Stimulated activated CD4-positive, alpha-beta T cell treated with anti-CD3 and anti-CD28 coated beads, Interleukin-15, amount 100 ng/mL, for 24 hours (primary cell): Measurements from ENCODE around the gene HOXA1.
"Not testable (repeated sequence)": the region's sequence is repeated elsewhere in the genome, so short reads cannot be mapped to it uniquely, and the experiment has no call there.

Experiments
- DNase-seq: peaks from one replicate; pipeline ENCODE4 v3.0.0-alpha.2; 2020

The HOXA1 gene

GRCh38 chr7:27091105-27091504 lies 4.7 kb downstream of the HOXA1 start:
- DNase-seq, result no peak

- no peak for DNase-seq
Measured at GRCh38 chr7:27088002-27088922, 7.5 kb downstream of the HOXA1 start.

GRCh38 chr7:27083646-27084045 lies 12.2 kb downstream of the HOXA1 start:
- no peak for DNase-seq

GRCh38 chr7:27082171-27082570 lies 13.6 kb downstream of the HOXA1 start:
- DNase-seq, result no peak

- DNase-seq, result no peak
Measured at GRCh38 chr7:27080844-27081436, 14.9 kb downstream of the HOXA1 start.

GRCh38 chr7:27079234-27079975 lies 16.4 kb downstream of the HOXA1 start:
- no peak for DNase-seq

GRCh38 chr7:27078616-27079233 lies 17.1 kb downstream of the HOXA1 start:
- DNase-seq, result no peak

GRCh38 chr7:27073076-27073475 lies 22.7 kb downstream of the HOXA1 start:
- no peak for DNase-seq

- no peak for DNase-seq
Measured at GRCh38 chr7:27071622-27072390, 24.0 kb downstream of the HOXA1 start.

- DNase-seq, result no peak
Measured at GRCh38 chr7:27068259-27068658, 27.5 kb downstream of the HOXA1 start.

GRCh38 chr7:27066148-27066547 lies 29.7 kb downstream of the HOXA1 start:
- no peak for DNase-seq

GRCh38 chr7:27065709-27066108 lies 30.1 kb downstream of the HOXA1 start:
- DNase-seq, result no peak

GRCh38 chr7:27064661-27065060 lies 31.1 kb downstream of the HOXA1 start:
- DNase-seq, result no peak

GRCh38 chr7:27064159-27064558 lies 31.6 kb downstream of the HOXA1 start:
- no peak for DNase-seq

- no peak for DNase-seq
Measured at GRCh38 chr7:27062946-27063345, 32.9 kb downstream of the HOXA1 start.

- DNase-seq, result no peak
Measured at GRCh38 chr7:27053153-27053552, 42.6 kb downstream of the HOXA1 start.

GRCh38 chr7:27051451-27051850 lies 44.3 kb downstream of the HOXA1 start:
- no peak for DNase-seq

- DNase-seq, result no peak
Measured at GRCh38 chr7:27048438-27048837, 47.4 kb downstream of the HOXA1 start.

- no peak for DNase-seq
Measured at GRCh38 chr7:27046854-27047549, 48.8 kb downstream of the HOXA1 start.

- DNase-seq, result not testable (repeated sequence)
Measured at GRCh38 chr7:27045972-27046371, 49.8 kb downstream of the HOXA1 start.

- not testable (repeated sequence) for DNase-seq
Measured at GRCh38 chr7:27045066-27045465, 50.7 kb downstream of the HOXA1 start.
